Measurements from ENCODE around the gene SORCS1.

- no peak for TF ChIP-seq CTCF (IDR thresholded peaks at IDR 0.05)
- no peak for TF ChIP-seq POLR2A (IDR thresholded peaks at IDR 0.05; ENCODE audit: low read depth)
- TF ChIP-seq POLR2AphosphoS5 (IDR thresholded peaks at IDR 0.05): no peak
- TF ChIP-seq EP300 (IDR thresholded peaks at IDR 0.05): no peak
These were observed 443.8 kb downstream of the SORCS1 start for GRCh38 chr10:106720683-106721082.

All from esophagus muscularis mucosa (tissue), 4 donors.